Transverse colon (tissue), 4 donors: Measurements from ENCODE around the gene GOLGA6A. TPM values are rescaled to one million over a fixed set of nuclear protein-coding genes. Genes with fewer than 3 reads are reported as not detected.

Source experiments
- DNase-seq: peaks from one replicate; pipeline ENCODE4 v3.0.0-alpha.2; 2019
- H3K27ac ChIP-seq, 4 donors: fragments of 200-600 bp; sonication (generic); 2 replicates each; pipeline ENCODE4 v1.5.1; 2016 to 2018; ENCODE audit warnings: inconsistent platforms in 4 of 4
- H3K27me3 ChIP-seq: fragments of 200-600 bp; sonication (generic); 2 replicates; pipeline ENCODE4 v1.5.1; 2017; ENCODE audit warnings: inconsistent platforms
- H3K36me3 ChIP-seq, 4 donors: fragments of 200-600 bp; sonication (generic); 2 replicates each; pipeline ENCODE4 v1.5.1; 2017 to 2019; ENCODE audit warnings: inconsistent platforms in 4 of 4
- H3K4me1 ChIP-seq, 4 donors: fragments of 200-600 bp; sonication (generic); 2 replicates each; pipeline ENCODE4 v1.5.1; 2017 to 2020; ENCODE audit warnings: inconsistent platforms in 4 of 4
- H3K4me3 ChIP-seq, 4 donors: fragments of 200-600 bp; sonication (generic); 1 replicate in 1 of 4; 2 replicates in 3 of 4; pipeline versions ENCODE4 v1.5.1 to v1.6.1; 2017 to 2019; ENCODE audit warnings: inconsistent platforms in 4 of 4
- H3K9me3 ChIP-seq, 2 donors: fragments of 200-600 bp; sonication (generic); 2 replicates each; pipeline ENCODE4 v1.5.1; 2017 to 2019; ENCODE audit warnings: inconsistent platforms in 2 of 2
- EP300 ChIP-seq: sonication (generic); formaldehyde crosslinking; IDR thresholded peaks from one replicate; pipeline ENCODE4 v1.6.1; 2017; ENCODE audit warnings: antibody characterized with exemption, low read depth
- POLR2A ChIP-seq: fragments of 450-650 bp; IDR thresholded peaks from one replicate; pipeline ENCODE4 v1.6.1; 2016; ENCODE audit warnings: antibody characterized with exemption, mild to moderate bottlenecking, moderate library complexity
- POLR2AphosphoS5 ChIP-seq, 3 donors: sonication (generic); formaldehyde crosslinking; IDR thresholded peaks; one replicate each; pipeline ENCODE4 v1.6.1; 2016; ENCODE audit warnings: antibody characterized with exemption in 3 of 3
- WGBS, 2 donors: methylation state at CpG; one replicate each; pipeline ENCODE4 v1.1.5; 2018; ENCODE audit warnings: low coverage in 1 of 2; 5-methylcytosine and 5-hydroxymethylcytosine counted together
- in situ Hi-C, 4 donors: fragments of 200-750 bp; cut with MboI; loops; one replicate each; pipeline versions ENCODE4 v1.15.0 to v1.15.1; 2017; ENCODE audit warnings: low sequenced_read_pairs in 3 of 4, low pct_ligation_motif_present in 1 of 4, low pct_unique_long_range_greater_than_20kb in 1 of 4
- intact Hi-C: fragments of 100-400 bp; cut with DNase I; formaldehyde crosslinking; loops from one replicate; pipeline ENCODE4 v1.15.1; 2023; ENCODE audit warnings: low total_unique reads
- total RNA-seq, 4 donors: library from RNA; depleted of rRNA; stranded (reverse); fragments of >200 nt; gene quantifications; one replicate each; pipeline ENCODE4 v1.1.0, GENCODE V29; 2016
- TF ChIP-seq, protein P1 (sequence below), 5 experiments: fragments of 200-600 bp in 3 of 5; fragments of 450-650 bp in 2 of 5; sonication (generic) in 3 of 5; IDR thresholded peaks; 1 replicate in 2 of 5; 2 replicates in 3 of 5; pipeline ENCODE4 v1.5.1; 2016 to 2017; ENCODE audit warnings: antibody characterized with exemption in 5 of 5, inconsistent platforms in 3 of 5, mild to moderate bottlenecking in 2 of 5, moderate library complexity in 1 of 5

The GOLGA6A gene
- total RNA-seq, 4 donors from 2014 or later, result not detected

DNA sequence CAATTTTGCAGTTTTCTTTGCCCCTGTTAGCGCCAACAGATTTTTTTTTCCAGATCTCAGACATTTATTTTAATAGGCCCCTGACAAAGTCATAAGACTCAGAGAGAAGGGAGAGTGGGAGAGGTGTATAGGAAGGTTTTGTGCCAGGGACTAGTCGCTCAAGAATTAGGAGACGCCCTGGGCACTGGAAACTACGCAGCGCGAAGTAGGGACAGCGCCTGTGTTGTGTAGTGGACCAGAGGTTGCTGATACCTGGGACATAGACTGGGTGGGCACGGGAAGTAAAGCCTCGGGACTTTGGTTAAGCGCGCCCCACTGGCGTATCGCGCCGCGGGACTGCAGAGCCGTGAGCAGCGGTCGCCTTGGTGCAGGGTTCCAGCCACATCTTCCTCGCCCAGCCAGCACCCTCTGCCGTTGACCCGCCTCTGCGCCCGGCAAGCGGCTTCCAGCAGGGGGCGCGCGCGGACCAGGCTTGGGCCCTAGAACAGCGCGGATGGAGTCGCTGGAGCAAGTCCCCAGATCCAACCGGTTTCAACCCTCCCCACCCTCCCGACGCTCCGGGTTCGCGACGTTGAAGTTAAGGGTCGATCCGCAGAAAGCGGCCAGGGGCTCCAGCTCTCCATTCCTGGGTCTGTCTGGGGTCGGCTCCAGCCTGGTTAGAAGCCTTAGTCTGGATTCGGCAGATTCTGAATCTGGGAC lies 45.1 kb upstream of the GOLGA6A start:
- Histone ChIP-seq H3K36me3 (no peaks in the 10 kb centered on the region), H3K9me3 (no peaks in the 10 kb centered on the region), H3K4me1 (peaks cover 3 to 21% (median 8%) of the 10 kb centered on the region in 4 donors), H3K27me3 (peaks cover 86% of the 10 kb centered on the region), H3K27ac (no peak overlapping the region), H3K4me3 (peak overlapping the region in 3 of 4 donors; percentile 15 to 33 (median 29))
- TF ChIP-seq POLR2A (no peak), EP300 (no peak), POLR2AphosphoS5 (IDR thresholded peaks at IDR 0.05) (no peak)
- TF ChIP-seq, protein P1, sequence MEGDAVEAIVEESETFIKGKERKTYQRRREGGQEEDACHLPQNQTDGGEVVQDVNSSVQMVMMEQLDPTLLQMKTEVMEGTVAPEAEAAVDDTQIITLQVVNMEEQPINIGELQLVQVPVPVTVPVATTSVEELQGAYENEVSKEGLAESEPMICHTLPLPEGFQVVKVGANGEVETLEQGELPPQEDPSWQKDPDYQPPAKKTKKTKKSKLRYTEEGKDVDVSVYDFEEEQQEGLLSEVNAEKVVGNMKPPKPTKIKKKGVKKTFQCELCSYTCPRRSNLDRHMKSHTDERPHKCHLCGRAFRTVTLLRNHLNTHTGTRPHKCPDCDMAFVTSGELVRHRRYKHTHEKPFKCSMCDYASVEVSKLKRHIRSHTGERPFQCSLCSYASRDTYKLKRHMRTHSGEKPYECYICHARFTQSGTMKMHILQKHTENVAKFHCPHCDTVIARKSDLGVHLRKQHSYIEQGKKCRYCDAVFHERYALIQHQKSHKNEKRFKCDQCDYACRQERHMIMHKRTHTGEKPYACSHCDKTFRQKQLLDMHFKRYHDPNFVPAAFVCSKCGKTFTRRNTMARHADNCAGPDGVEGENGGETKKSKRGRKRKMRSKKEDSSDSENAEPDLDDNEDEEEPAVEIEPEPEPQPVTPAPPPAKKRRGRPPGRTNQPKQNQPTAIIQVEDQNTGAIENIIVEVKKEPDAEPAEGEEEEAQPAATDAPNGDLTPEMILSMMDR (IDR thresholded peaks at IDR 0.05), result peak; percentile 89 to 98 (median 97)
- 9 to 41% methylated on average over 2 to 44 of the region's 44 CpGs for WGBS, 2 donors
- intact Hi-C loops, result no loop called here
- in situ Hi-C loops, result loop anchor here in 3 of 4 donors (5.0 to 25.0 kb wide), 4 partner anchors 73 to 185 kb away; no protein-coding TSS in a partner anchor
- peak; percentile 87 for DNase-seq

DNA sequence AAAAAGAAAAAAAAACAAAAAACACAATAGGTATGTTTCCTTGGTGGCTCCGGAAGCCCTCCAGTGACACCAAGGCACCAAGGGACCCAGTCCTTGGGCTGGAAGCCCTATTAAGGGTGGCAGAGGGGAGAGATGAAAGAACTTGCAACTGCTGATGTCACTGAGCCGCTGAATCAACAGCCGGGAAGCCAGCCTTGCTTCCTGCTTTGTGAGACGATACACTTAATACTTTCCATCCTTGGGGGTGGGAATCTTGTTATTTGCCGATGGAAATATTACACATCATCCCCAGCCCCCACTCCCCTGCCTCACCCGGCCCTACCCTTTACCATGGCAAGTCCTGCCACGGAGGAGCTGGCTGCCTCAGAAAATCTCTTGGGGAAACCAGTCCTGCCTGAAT lies 42.4 kb upstream of the GOLGA6A start:
- WGBS, 2 donors, result 55 to 62% methylated on average over 5 to 7 of the region's 7 CpGs
- Histone ChIP-seq H3K9me3 (no peaks in the 10 kb centered on the region), H3K27ac (no peak overlapping the region), H3K4me1 (peaks cover 3 to 12% (median 7%) of the 10 kb centered on the region in 4 donors), H3K4me3 (no peak overlapping the region), H3K27me3 (peaks cover 72% of the 10 kb centered on the region), H3K36me3 (no peaks in the 10 kb centered on the region)
- DNase-seq, result no peak
- in situ Hi-C loops (loop anchor here (5.0 to 25.0 kb wide), 4 partner anchors 70 to 188 kb away; no protein-coding TSS in a partner anchor), intact Hi-C loops (no loop called here)
- TF ChIP-seq, protein P1 (IDR thresholded peaks at IDR 0.05), result no peak
- TF ChIP-seq POLR2A (no peak), EP300 (no peak), POLR2AphosphoS5 (IDR thresholded peaks at IDR 0.05) (no peak)

DNA sequence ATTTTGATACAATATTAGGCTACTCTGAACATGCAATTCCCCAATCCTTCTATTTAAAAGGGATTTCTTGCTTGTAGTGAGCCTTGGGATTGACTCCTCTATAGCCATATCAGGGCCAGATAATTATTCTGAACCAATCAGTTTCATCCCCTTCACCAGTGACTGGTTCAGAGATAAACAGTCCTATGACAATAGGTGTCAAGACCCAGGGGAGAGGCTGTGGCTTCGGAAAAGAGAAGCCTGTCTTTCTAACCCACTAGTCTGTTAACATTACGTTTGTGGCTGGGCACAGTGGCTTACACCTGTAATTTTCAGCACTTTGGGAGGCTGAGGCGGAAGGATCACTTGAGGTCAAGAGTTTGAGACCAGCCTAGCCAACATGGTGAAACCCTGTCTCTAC lies 41.8 kb upstream of the GOLGA6A start:
- Histone ChIP-seq H3K27me3 (peaks cover 66% of the 10 kb centered on the region), H3K4me1 (peaks cover 3 to 12% (median 6%) of the 10 kb centered on the region in 4 donors), H3K27ac (no peak overlapping the region), H3K36me3 (no peaks in the 10 kb centered on the region), H3K4me3 (no peak overlapping the region), H3K9me3 (no peaks in the 10 kb centered on the region)
- intact Hi-C loops, result no loop called here
- in situ Hi-C loops, result loop anchor here in 3 of 4 donors (5.0 to 10.0 kb wide), 3 partner anchors 69 to 183 kb away; no protein-coding TSS in a partner anchor
- TF ChIP-seq EP300 (no peak), POLR2A (no peak), POLR2AphosphoS5 (IDR thresholded peaks at IDR 0.05) (no peak)
- TF ChIP-seq, protein P1 (IDR thresholded peaks at IDR 0.05), result no peak
- WGBS, 2 donors, result 76 to 100% methylated on average over 1 to 3 of the region's 3 CpGs
- no peak for DNase-seq

DNA sequence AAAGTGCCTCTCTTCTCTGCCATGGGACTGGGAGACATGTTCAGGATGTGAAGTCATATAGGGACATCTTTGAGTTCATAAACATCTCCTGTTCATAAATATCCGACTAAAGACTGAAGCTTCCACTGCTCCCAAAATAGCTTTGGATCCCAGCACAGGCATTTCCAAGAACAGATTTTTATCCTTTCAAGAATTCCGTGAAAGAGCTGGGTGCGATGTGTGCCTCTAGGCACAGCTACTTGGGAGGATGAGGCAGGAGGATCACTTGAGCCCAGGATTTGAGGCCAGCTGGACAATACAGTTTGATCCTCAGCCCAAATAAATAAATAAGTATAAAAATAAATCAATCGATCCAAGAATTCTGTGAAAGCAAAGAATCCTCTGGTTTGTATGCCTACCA lies 41.3 kb upstream of the GOLGA6A start:
- Histone ChIP-seq H3K27ac (no peak overlapping the region), H3K9me3 (no peaks in the 10 kb centered on the region), H3K36me3 (no peaks in the 10 kb centered on the region), H3K4me1 (peaks cover 3 to 11% (median 6%) of the 10 kb centered on the region in 4 donors), H3K4me3 (no peak overlapping the region), H3K27me3 (peaks cover 61% of the 10 kb centered on the region)
- 62 to 68% methylated on average over 4 of the region's 4 CpGs for WGBS, 2 donors
- in situ Hi-C loops (loop anchor here in 3 of 4 donors (5.0 to 10.0 kb wide), 3 partner anchors 69 to 184 kb away; no protein-coding TSS in a partner anchor), intact Hi-C loops (no loop called here)
- no peak for DNase-seq
- TF ChIP-seq POLR2A (no peak), POLR2AphosphoS5 (IDR thresholded peaks at IDR 0.05) (no peak), EP300 (no peak)
- TF ChIP-seq, protein P1 (IDR thresholded peaks at IDR 0.05), result no peak
